GM12878 (cell line): ENCODE data around the gene MTR. TPM values are rescaled to one million over a fixed set of nuclear protein-coding genes. Genes with fewer than 3 reads are reported as not detected.

ENCODE experiments used
- ATAC-seq: fragments of 200-7000 bp; cut with Tn5 transposase; 3 replicates; pipeline ENCODE4 v1.9.1; 2020; ENCODE audit warnings: mild to moderate bottlenecking, moderate library complexity
- BruUV-seq: library from RNA; stranded (reverse); fragments of 400-500 nt; replicated peaks from 2 replicates; lab custom pipeline; 2021; lab: Mats Ljungman, UMichigan
- CTCF ChIA-PET: fragments of 300-600 bp; sonication (Branson Sonifier 250); formaldehyde crosslinking; extraction: SDS; loops from one replicate; lab custom pipeline; 2021; ENCODE audit warnings: inconsistent platforms; lab: Yijun Ruan, JAX
- POLR2A ChIA-PET: fragments of 350-600 bp; formaldehyde crosslinking; extraction: SDS; loops from one replicate; lab custom pipeline; 2021; ENCODE audit warnings: inconsistent platforms; lab: Charles Lee
- RAD21 ChIA-PET: fragments of 300-600 bp; sonication (Branson Sonifier 250); formaldehyde crosslinking; loops from one replicate; lab custom pipeline; 2023; ENCODE audit warnings: antibody characterized with exemption; ENCODE audit not compliant: unreplicated experiment; lab: Charles Lee
- SMC1A ChIA-PET: fragments of 300-600 bp; sonication (Branson Sonifier 250); formaldehyde crosslinking; loops from one replicate; lab custom pipeline; 2023; ENCODE audit not compliant: unreplicated experiment, uncharacterized antibody; lab: Charles Lee
- DNase-seq: peaks from one replicate; pipeline ENCODE4 v3.0.0-alpha.2; 2011; ENCODE audit warnings: low read depth, low spot score
- FAIRE-seq: peaks from 3 replicates; lab custom pipeline; 2011; peaks lifted over from hg19 to GRCh38; lab: Jason Lieb, UNC
- H2AFZ ChIP-seq: 2 replicates; pipeline ENCODE4 v1.6.0; 2011; ENCODE audit warnings: low read depth, low read length, control low read depth; ENCODE audit not compliant: control insufficient read depth
- H3K27ac ChIP-seq: 2 replicates; pipeline ENCODE4 v1.5.1; 2011; ENCODE audit warnings: control low read depth; ENCODE audit not compliant: control insufficient read depth, insufficient read depth
- H3K27me3 ChIP-seq, 2 experiments: replicated peaks in 1 of 2; 2 replicates each; pipeline versions ENCODE4 v1.6.0 to v1.6.1; 2011; ENCODE audit warnings: low read length in 1 of 2; ENCODE audit not compliant: control insufficient read depth in 2 of 2, insufficient read depth in 2 of 2
- H3K36me3 ChIP-seq, 2 experiments: 2 replicates each; pipeline ENCODE4 v1.5.1; 2011; ENCODE audit warnings: low read length in 1 of 2; ENCODE audit not compliant: control insufficient read depth in 2 of 2, insufficient read depth in 2 of 2
- H3K4me1 ChIP-seq: 2 replicates; pipeline ENCODE4 v1.6.1; 2011; ENCODE audit warnings: mild to moderate bottlenecking, low read length, moderate library complexity, mixed read lengths; ENCODE audit not compliant: control insufficient read depth, insufficient read depth
- H3K4me2 ChIP-seq: 2 replicates; pipeline ENCODE4 v1.6.0; 2011; ENCODE audit warnings: control low read depth; ENCODE audit not compliant: control insufficient read depth, insufficient read depth
- H3K4me3 ChIP-seq: fragments of 200-600 bp; sonication (generic); 2 replicates; pipeline ENCODE4 v1.5.1; 2016
- H3K79me2 ChIP-seq: 2 replicates; pipeline ENCODE4 v1.6.0; 2011; ENCODE audit warnings: low read length; ENCODE audit not compliant: control insufficient read depth, insufficient read depth
- H3K9ac ChIP-seq: 2 replicates; pipeline ENCODE4 v1.8.0; 2011; ENCODE audit warnings: low read length, control low read depth, mixed read lengths; ENCODE audit not compliant: control insufficient read depth, insufficient read depth
- H3K9me3 ChIP-seq: replicated peaks from 3 replicates; pipeline ENCODE4 v1.5.1; 2011; ENCODE audit warnings: mild to moderate bottlenecking, low read length; ENCODE audit not compliant: control insufficient read depth, insufficient read depth
- H4K20me1 ChIP-seq: 2 replicates; pipeline ENCODE4 v1.6.0; 2011; ENCODE audit not compliant: control insufficient read depth, insufficient read depth
- E2F8 ChIP-seq: fragments of 450-650 bp; IDR thresholded peaks from 2 replicates; pipeline ENCODE4 v1.6.1; 2018; ENCODE audit warnings: mild to moderate bottlenecking, low read depth, moderate library complexity; ENCODE audit not compliant: partially characterized antibody
- NKRF ChIP-seq: fragments of 450-650 bp; conservative IDR thresholded peaks from 2 replicates; pipeline ENCODE4 v1.6.1; 2017; ENCODE audit warnings: mild to moderate bottlenecking, moderate library complexity
- SMAD1 ChIP-seq: fragments of 450-650 bp; IDR thresholded peaks from 2 replicates; pipeline ENCODE4 v1.6.1; 2018; ENCODE audit warnings: mild to moderate bottlenecking, low read depth; ENCODE audit not compliant: partially characterized antibody
- STAT3 ChIP-seq: IDR thresholded peaks from 2 replicates; pipeline ENCODE4 v1.6.1; 2011; ENCODE audit warnings: low read depth, low read length, improper control_type of control experiment
- ZBTB33 ChIP-seq: fragments of 450-650 bp; IDR thresholded peaks from 2 replicates; pipeline ENCODE4 v1.6.1; 2017; ENCODE audit warnings: mild to moderate bottlenecking
- WGBS: methylation state at CpG from one replicate; pipeline ENCODE4 v1.1.6; 2016; ENCODE audit warnings: low lambda C conversion rate; ENCODE audit not compliant: insufficient replicate concordance, insufficient coverage; ENCODE audit errors: missing lambda C conversion rate; 5-methylcytosine and 5-hydroxymethylcytosine counted together
- in situ Hi-C: fragments of 300-500 bp; cut with MboI; formaldehyde crosslinking; loops from 9 replicates; pipeline ENCODE4 v1.14.3; 2018; ENCODE audit warnings: mixed read lengths
- intact Hi-C: fragments of 100-400 bp; cut with micrococcal nuclease; formaldehyde crosslinking; loops from one replicate; pipeline ENCODE4 v1.14.2; 2022; ENCODE audit not compliant: unreplicated experiment
- polyA plus RNA-seq, 11 experiments: library from polyadenylated mRNA; depleted of rRNA in 4 of 11; unstranded in 6 of 11; stranded (reverse) in 5 of 11; fragments of >200 nt; fragmentation: Nextera tagmentation in 4 of 11; fragmentation: Illumina TruSeq in 1 of 11; extraction: Ambion mirVana in 4 of 11; extraction: Trizol in 1 of 11; gene quantifications; 1 replicate in 1 of 11; 2 replicates in 10 of 11; pipeline versions ENCODE4 v1.2.1 to v1.2.3, GENCODE V29; 2011 to 2016; ENCODE audit warnings: inconsistent platforms in 2 of 11, missing spikeins in 2 of 11, low read depth in 1 of 11
- total RNA-seq, 4 experiments: library from RNA; depleted of rRNA in 3 of 4; stranded (reverse); fragments of >200 nt in 3 of 4; fragmentation: Illumina TruSeq in 1 of 4; extraction: Trizol in 1 of 4; gene quantifications; 2 replicates each; pipeline versions ENCODE4 v1.2.1 to v1.2.3, GENCODE V29; 2013 to 2021

MTR gene
- total and polyA plus RNA-seq, 10 of the 15 experiments (the other 5 are each of a cell fraction or from before 2014, with no cell fraction given), result 2.4 to 38.7 (median 16.5) TPM

GRCh38 chr1:236862219-236862591 is 67.1 kb downstream of the MTR start:
- H3K9ac ChIP-seq, result no peak overlapping the region
- TF ChIP-seq E2F8 (no peak), SMAD1 (no peak), NKRF (no peak), ZBTB33 (no peak), STAT3 (no peak)
- peaks cover 9 to 40% of the 10 kb centered on the region in 2 experiments for H3K36me3 ChIP-seq
- WGBS, result 98% methylated on average over 4 of the region's 4 CpGs
- SMC1A ChIA-PET, result interaction anchor here (0.8 kb wide), 1 partner anchor 103 kb away, joined by 3 read pairs; no protein-coding TSS in a partner anchor
- no peaks in the 10 kb centered on the region for H3K27me3 ChIP-seq
- ATAC-seq, result no peak
- intact Hi-C loops (no loop called here), in situ Hi-C loops (loop anchor here (10.0 kb wide), 1 partner anchor 257 kb away; the partner anchor contains the start of gene HEATR1)
- RAD21 ChIA-PET, result no interaction called here
- no peak for DNase-seq
- no peaks in the 10 kb centered on the region for H3K79me2 ChIP-seq
- FAIRE-seq, result no peak
- H3K4me2 ChIP-seq, result no peak overlapping the region
- no peak overlapping the region for H2AFZ ChIP-seq
- CTCF ChIA-PET, result interaction anchor here (1.1 to 1.8 kb wide), 3 partner anchors 10 to 94 kb away, joined by 3 to 5 read pairs (median 3); no protein-coding TSS in a partner anchor
- H3K9me3 ChIP-seq, result no peaks in the 10 kb centered on the region
- H3K4me3 ChIP-seq, result no peak overlapping the region
- no TSS peak for BruUV-seq
- no peak overlapping the region for H3K27ac ChIP-seq
- no peaks in the 10 kb centered on the region for H4K20me1 ChIP-seq
- no peaks in the 10 kb centered on the region for H3K4me1 ChIP-seq
- POLR2A ChIA-PET, result interaction anchor here (1.3 kb wide), 1 partner anchor 9 kb away, joined by 3 read pairs; no protein-coding TSS in a partner anchor
